GM12892 (cell line): Measurements from ENCODE around the gene ATP8B4.

Source experiments
- POLR2A ChIP-seq: IDR thresholded peaks from 2 replicates; pipeline ENCODE4 v1.6.1; 2011; ENCODE audit warnings: low read depth, low read length, control low read depth
- POLR2AphosphoS5 ChIP-seq: IDR thresholded peaks from 2 replicates; pipeline ENCODE4 v1.6.1; 2011; ENCODE audit warnings: low read depth, low read length, control low read depth
- TAF1 ChIP-seq: IDR thresholded peaks from 2 replicates; pipeline ENCODE4 v1.6.1; 2011; ENCODE audit warnings: low read depth, mild to moderate bottlenecking, control low read depth, low read length, borderline replicate concordance

GRCh38 chr15:49830391-49830790, 288.6 kb downstream of the ATP8B4 start:
- TF ChIP-seq POLR2A (no peak), POLR2AphosphoS5 (no peak), TAF1 (no peak)
